Measurements from ENCODE around the gene ESM1. TPM values are rescaled to one million over a fixed set of nuclear protein-coding genes. Genes with fewer than 3 reads are reported as not detected.

ESM1 gene
- total RNA-seq, 1 experiment from 2014 or later: 27.8 TPM

DNA sequence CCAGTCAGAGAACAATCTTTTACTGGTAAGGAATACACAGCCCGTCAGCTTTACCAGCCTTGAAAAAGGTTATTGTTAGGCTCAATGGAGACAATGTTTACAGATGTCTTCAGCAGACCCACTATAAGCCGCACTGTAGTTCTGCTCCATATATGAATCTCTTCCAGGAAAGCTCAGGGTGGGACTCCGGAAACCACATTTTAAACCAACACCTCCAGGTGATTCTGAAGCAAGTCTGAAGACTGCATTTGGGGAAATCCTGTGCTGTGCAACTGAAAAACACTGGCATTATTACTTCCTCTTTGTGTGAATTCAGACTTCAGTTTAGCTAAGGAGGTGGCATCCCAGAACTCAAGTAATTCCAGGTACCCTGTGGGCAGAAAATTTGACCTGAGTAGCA, 42.2 kb upstream of the ESM1 start:
- ATAC-seq (no peak), DNase-seq (no peak)
- no peak overlapping the region for H3K27ac ChIP-seq (ENCODE audit: low read length)
- TF ChIP-seq EZH2phosphoT487 (IDR thresholded peaks at IDR 0.05; ENCODE audit: borderline replicate concordance, low read length) (no peak), EZH2 (IDR thresholded peaks at IDR 0.05; ENCODE audit: low read length, unreplicated experiment) (no peak)
- TF ChIP-seq, protein P1, sequence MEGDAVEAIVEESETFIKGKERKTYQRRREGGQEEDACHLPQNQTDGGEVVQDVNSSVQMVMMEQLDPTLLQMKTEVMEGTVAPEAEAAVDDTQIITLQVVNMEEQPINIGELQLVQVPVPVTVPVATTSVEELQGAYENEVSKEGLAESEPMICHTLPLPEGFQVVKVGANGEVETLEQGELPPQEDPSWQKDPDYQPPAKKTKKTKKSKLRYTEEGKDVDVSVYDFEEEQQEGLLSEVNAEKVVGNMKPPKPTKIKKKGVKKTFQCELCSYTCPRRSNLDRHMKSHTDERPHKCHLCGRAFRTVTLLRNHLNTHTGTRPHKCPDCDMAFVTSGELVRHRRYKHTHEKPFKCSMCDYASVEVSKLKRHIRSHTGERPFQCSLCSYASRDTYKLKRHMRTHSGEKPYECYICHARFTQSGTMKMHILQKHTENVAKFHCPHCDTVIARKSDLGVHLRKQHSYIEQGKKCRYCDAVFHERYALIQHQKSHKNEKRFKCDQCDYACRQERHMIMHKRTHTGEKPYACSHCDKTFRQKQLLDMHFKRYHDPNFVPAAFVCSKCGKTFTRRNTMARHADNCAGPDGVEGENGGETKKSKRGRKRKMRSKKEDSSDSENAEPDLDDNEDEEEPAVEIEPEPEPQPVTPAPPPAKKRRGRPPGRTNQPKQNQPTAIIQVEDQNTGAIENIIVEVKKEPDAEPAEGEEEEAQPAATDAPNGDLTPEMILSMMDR (conservative IDR thresholded peaks at IDR 0.05; ENCODE audit: low read depth, low read length): no peak
- POLR2A ChIA-PET (ENCODE audit: unreplicated experiment): no interaction called here
- BruUV-seq (replicated peaks): no TSS peak
- CTCF ChIA-PET: no interaction called here
- no peaks in the 10 kb centered on the region for H3K4me1 ChIP-seq (ENCODE audit: insufficient read depth, low read length)
- H3F3A ChIP-seq (ENCODE audit: low read length, unreplicated experiment): no peaks in the 10 kb centered on the region
- intact Hi-C loops (cut with micrococcal nuclease): no loop called here
- no peak overlapping the region for H3K4me3 ChIP-seq (ENCODE audit: low read length)
- no peaks in the 10 kb centered on the region for H3K27me3 ChIP-seq (ENCODE audit: low read length)
- no peaks in the 10 kb centered on the region for H3K9me3 ChIP-seq (ENCODE audit: low read length)
- no peaks in the 10 kb centered on the region for H3K79me2 ChIP-seq (ENCODE audit: low read length)
- no peak overlapping the region for H3K9ac ChIP-seq (ENCODE audit: low read length)
- H3K4me2 ChIP-seq (ENCODE audit: low read length): no peak overlapping the region
- H2AFZ ChIP-seq (ENCODE audit: low read length): no peak overlapping the region
- no peaks in the 10 kb centered on the region for H4K20me1 ChIP-seq (ENCODE audit: low read length)
- H3K36me3 ChIP-seq (ENCODE audit: low read depth, low read length): no peaks in the 10 kb centered on the region
- no peaks in the 10 kb centered on the region for H3K9me2 ChIP-seq (replicated peaks; ENCODE audit: low read length)

DNA sequence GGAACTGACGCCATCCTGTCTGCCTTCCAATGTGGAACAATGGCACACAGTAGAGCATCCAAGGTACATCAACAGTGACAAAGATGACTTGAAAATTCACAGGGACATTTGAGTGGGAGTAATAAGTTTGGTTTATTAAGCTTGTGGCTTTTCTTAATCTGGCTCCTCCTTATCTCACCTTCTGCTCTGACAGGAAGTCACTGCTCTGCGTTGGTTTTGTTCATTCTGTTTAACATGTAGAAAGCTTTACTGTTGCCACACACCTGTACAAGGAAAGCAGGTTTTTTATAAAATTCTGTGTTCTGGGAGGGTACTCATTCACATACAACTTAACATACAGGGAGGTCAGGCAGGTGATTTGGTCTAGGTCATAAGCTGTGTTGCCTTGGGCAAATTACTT, 37.1 kb upstream of the ESM1 start:
- ATAC-seq (no peak), DNase-seq (no peak)
- no peak overlapping the region for H3K4me2 ChIP-seq (ENCODE audit: low read length)
- H3F3A ChIP-seq (ENCODE audit: low read length, unreplicated experiment): no peaks in the 10 kb centered on the region
- H3K4me1 ChIP-seq (ENCODE audit: insufficient read depth, low read length): no peaks in the 10 kb centered on the region
- no peaks in the 10 kb centered on the region for H3K9me2 ChIP-seq (replicated peaks; ENCODE audit: low read length)
- no peak for TF ChIP-seq EZH2 (IDR thresholded peaks at IDR 0.05; ENCODE audit: low read length, unreplicated experiment)
- TF ChIP-seq, protein P1 (conservative IDR thresholded peaks at IDR 0.05; ENCODE audit: low read depth, low read length): no peak
- no peak for TF ChIP-seq EZH2phosphoT487 (IDR thresholded peaks at IDR 0.05; ENCODE audit: borderline replicate concordance, low read length)
- H3K36me3 ChIP-seq (ENCODE audit: low read depth, low read length): no peaks in the 10 kb centered on the region
- ChIA-PET POLR2A (ENCODE audit: unreplicated experiment) (no interaction called here), CTCF (no interaction called here)
- no peak overlapping the region for H2AFZ ChIP-seq (ENCODE audit: low read length)
- no peaks in the 10 kb centered on the region for H3K9me3 ChIP-seq (ENCODE audit: low read length)
- H3K79me2 ChIP-seq (ENCODE audit: low read length): no peaks in the 10 kb centered on the region
- BruUV-seq (replicated peaks): no TSS peak
- intact Hi-C loops (cut with micrococcal nuclease): no loop called here
- no peaks in the 10 kb centered on the region for H3K27me3 ChIP-seq (ENCODE audit: low read length)
- no peak overlapping the region for H3K9ac ChIP-seq (ENCODE audit: low read length)
- H3K27ac ChIP-seq (ENCODE audit: low read length): no peak overlapping the region
- H4K20me1 ChIP-seq (ENCODE audit: low read length): no peaks in the 10 kb centered on the region
- H3K4me3 ChIP-seq (ENCODE audit: low read length): no peak overlapping the region

DNA sequence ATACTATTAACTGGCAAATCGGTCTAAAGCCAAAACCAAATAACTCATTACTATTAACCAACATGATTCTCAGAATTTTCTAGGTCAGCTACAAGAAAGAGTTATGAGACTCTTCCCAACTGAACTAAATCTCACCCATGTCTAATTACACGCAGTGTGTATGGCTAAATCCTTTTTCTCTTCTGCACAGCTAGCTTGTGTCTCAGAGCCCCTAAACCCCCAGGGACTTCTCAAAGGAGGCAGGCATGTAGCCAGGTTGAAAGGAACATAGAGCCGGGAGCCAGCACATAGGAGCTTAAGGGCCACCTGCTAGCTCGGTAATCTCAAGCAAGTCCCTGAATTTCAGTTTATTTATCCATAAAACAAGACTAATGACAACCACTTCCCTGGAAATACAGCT, 36.4 kb upstream of the ESM1 start:
- Histone ChIP-seq H3K4me2 (ENCODE audit: low read length) (no peak overlapping the region), H3K9me2 (replicated peaks; ENCODE audit: low read length) (no peaks in the 10 kb centered on the region), H3K27me3 (ENCODE audit: low read length) (no peaks in the 10 kb centered on the region), H3K4me1 (ENCODE audit: insufficient read depth, low read length) (no peaks in the 10 kb centered on the region), H3F3A (ENCODE audit: low read length, unreplicated experiment) (no peaks in the 10 kb centered on the region), H3K9ac (ENCODE audit: low read length) (no peak overlapping the region), H3K36me3 (ENCODE audit: low read depth, low read length) (no peaks in the 10 kb centered on the region), H3K27ac (ENCODE audit: low read length) (no peak overlapping the region), H3K4me3 (ENCODE audit: low read length) (no peak overlapping the region), H3K79me2 (ENCODE audit: low read length) (no peaks in the 10 kb centered on the region), H3K9me3 (ENCODE audit: low read length) (no peaks in the 10 kb centered on the region), H4K20me1 (ENCODE audit: low read length) (no peaks in the 10 kb centered on the region), H2AFZ (ENCODE audit: low read length) (no peak overlapping the region)
- intact Hi-C loops (cut with micrococcal nuclease): no loop called here
- no peak for TF ChIP-seq EZH2 (IDR thresholded peaks at IDR 0.05; ENCODE audit: low read length, unreplicated experiment)
- TF ChIP-seq EZH2phosphoT487 (IDR thresholded peaks at IDR 0.05; ENCODE audit: borderline replicate concordance, low read length): no peak
- TF ChIP-seq, protein P1 (conservative IDR thresholded peaks at IDR 0.05; ENCODE audit: low read depth, low read length): no peak
- no peak for ATAC-seq
- POLR2A ChIA-PET (ENCODE audit: unreplicated experiment): no interaction called here
- CTCF ChIA-PET: no interaction called here
- DNase-seq: no peak
- no TSS peak for BruUV-seq (replicated peaks)

All from PC-3 (cell line).